Neural cell (in vitro differentiated cells): ENCODE results near the gene GRXCR1. TPM values are rescaled to one million over a fixed set of nuclear protein-coding genes. Genes with fewer than 3 reads are reported as not detected.

Source experiments
- H2AFZ ChIP-seq: fragments of 200-600, 300-800 bp; sonication (generic), shearing (Covaris generic); 2 replicates; pipeline ENCODE4 v1.6.0; 2014; ENCODE audit warnings: low read depth, mild to moderate bottlenecking, antibody characterized with exemption, low read length, moderate library complexity
- H3F3A ChIP-seq: fragments of 200-600 bp; shearing (Covaris generic); 2 replicates; pipeline ENCODE4 v1.6.1; 2016; ENCODE audit warnings: mild to moderate bottlenecking, moderate library complexity, mixed read lengths, antibody characterized with exemption, low read length; ENCODE audit not compliant: insufficient read depth, poor library complexity, severe bottlenecking
- H3K27ac ChIP-seq: fragments of 200-600, 300-800 bp; sonication (generic), shearing (Covaris generic); 2 replicates; pipeline ENCODE4 v1.5.1; 2014; ENCODE audit warnings: mild to moderate bottlenecking, low read length, moderate library complexity
- H3K27me3 ChIP-seq: fragments of 300-800, 200-600 bp; sonication (generic), shearing (Covaris generic); 2 replicates; pipeline ENCODE4 v1.6.0; 2014; ENCODE audit warnings: mild to moderate bottlenecking, low read depth, low read length, moderate library complexity; ENCODE audit not compliant: insufficient read depth
- H3K36me3 ChIP-seq: fragments of 300-800, 200-600 bp; sonication (generic), shearing (Covaris generic); 2 replicates; pipeline ENCODE4 v1.5.1; 2014; ENCODE audit warnings: mild to moderate bottlenecking, antibody characterized with exemption, low read length, moderate library complexity; ENCODE audit not compliant: insufficient read depth
- H3K4me2 ChIP-seq: fragments of 300-800, 200-600 bp; sonication (generic), shearing (Covaris generic); 2 replicates; pipeline ENCODE4 v1.6.0; 2014; ENCODE audit warnings: mild to moderate bottlenecking, low read length
- H3K4me3 ChIP-seq: fragments of 300-800, 200-600 bp; sonication (generic), shearing (Covaris generic); 2 replicates; pipeline ENCODE4 v1.5.1; 2014; ENCODE audit warnings: mild to moderate bottlenecking, low read length, moderate library complexity
- H3K79me2 ChIP-seq: fragments of 200-600 bp; shearing (Covaris generic); replicated peaks from 2 replicates; pipeline ENCODE4 v1.6.0; 2014; ENCODE audit warnings: mild to moderate bottlenecking, low read length, moderate library complexity; ENCODE audit not compliant: insufficient read depth
- H3K9ac ChIP-seq: fragments of 300-800, 200-600 bp; sonication (generic), shearing (Covaris generic); 2 replicates; pipeline ENCODE4 v1.6.1; 2016; ENCODE audit warnings: mild to moderate bottlenecking, low read length, mixed read lengths
- H3K9me2 ChIP-seq: fragments of 200-600 bp; shearing (Covaris generic); 2 replicates; pipeline ENCODE4 v1.6.1; 2016; ENCODE audit warnings: mild to moderate bottlenecking, low read length, mixed read lengths; ENCODE audit not compliant: insufficient read depth
- H3K9me3 ChIP-seq: fragments of 200-600, 300-800 bp; sonication (generic), shearing (Covaris generic); 2 replicates; pipeline ENCODE4 v1.6.1; 2016; ENCODE audit warnings: mild to moderate bottlenecking, mixed run types, low read length, moderate library complexity, mixed read lengths
- H4K20me1 ChIP-seq: fragments of 200-600 bp; shearing (Covaris generic); 2 replicates; pipeline ENCODE4 v1.6.1; 2016; ENCODE audit warnings: mild to moderate bottlenecking, mixed run types; ENCODE audit not compliant: insufficient read depth
- CTCF ChIP-seq: fragments of 450-650 bp; IDR thresholded peaks from 2 replicates; pipeline ENCODE4 v1.5.1; 2014; ENCODE audit warnings: antibody characterized with exemption, mild to moderate bottlenecking, moderate library complexity; ENCODE audit not compliant: poor library complexity, severe bottlenecking
- EP300 ChIP-seq: fragments of 450-650 bp; conservative IDR thresholded peaks from 2 replicates; pipeline ENCODE4 v1.6.1; 2014; ENCODE audit warnings: antibody characterized with exemption, mild to moderate bottlenecking, moderate library complexity; ENCODE audit not compliant: poor library complexity, severe bottlenecking
- EZH2 ChIP-seq: fragments of 200-600, 300-800 bp; shearing (Covaris generic), sonication (generic); IDR thresholded peaks from 2 replicates; pipeline ENCODE4 v1.6.1; 2014; ENCODE audit warnings: antibody characterized with exemption, low read length, borderline replicate concordance, mild to moderate bottlenecking; ENCODE audit not compliant: insufficient read depth, poor library complexity, severe bottlenecking
- MXI1 ChIP-seq: fragments of 450-650 bp; conservative IDR thresholded peaks from 2 replicates; pipeline ENCODE4 v1.6.1; 2014; ENCODE audit warnings: antibody characterized with exemption, mild to moderate bottlenecking; ENCODE audit not compliant: poor library complexity, severe bottlenecking
- POLR2AphosphoS5 ChIP-seq: IDR thresholded peaks from 2 replicates; pipeline ENCODE4 v1.6.1; 2012
- RAD21 ChIP-seq: fragments of 450-650 bp; conservative IDR thresholded peaks from 2 replicates; pipeline ENCODE4 v1.6.1; 2014; ENCODE audit warnings: antibody characterized with exemption, mild to moderate bottlenecking, moderate library complexity
- REST ChIP-seq: IDR thresholded peaks from 2 replicates; pipeline ENCODE4 v1.6.1; 2012; ENCODE audit warnings: borderline replicate concordance
- SMC3 ChIP-seq: fragments of 450-650 bp; conservative IDR thresholded peaks from 2 replicates; pipeline ENCODE4 v1.6.1; 2014; ENCODE audit warnings: antibody characterized with exemption, mild to moderate bottlenecking, moderate library complexity; ENCODE audit not compliant: poor library complexity
- TAF1 ChIP-seq: IDR thresholded peaks from 2 replicates; pipeline ENCODE4 v1.6.1; 2012; ENCODE audit warnings: low read depth
- polyA plus RNA-seq: library from polyadenylated mRNA; depleted of rRNA; stranded (reverse); fragments of >200 nt; gene quantifications from 2 replicates; pipeline ENCODE4 v1.2.3, GENCODE V29; 2014

Gene GRXCR1
- polyA plus RNA-seq, 1 donor from 2014 or later: not detected

- H3F3A ChIP-seq: no peaks in the 10 kb centered on the region
- no peaks in the 10 kb centered on the region for H3K27me3 ChIP-seq
- H3K9me2 ChIP-seq: no peaks in the 10 kb centered on the region
- H3K4me2 ChIP-seq: no peak overlapping the region
- H4K20me1 ChIP-seq: no peaks in the 10 kb centered on the region
- H2AFZ ChIP-seq: no peak overlapping the region
- H3K4me3 ChIP-seq: no peak overlapping the region
- no peaks in the 10 kb centered on the region for H3K79me2 ChIP-seq
- no peaks in the 10 kb centered on the region for H3K9me3 ChIP-seq
- H3K36me3 ChIP-seq: no peaks in the 10 kb centered on the region
- H3K9ac ChIP-seq: no peak overlapping the region
- TF ChIP-seq TAF1: no peak
- no peak for TF ChIP-seq POLR2AphosphoS5
- no peak overlapping the region for H3K27ac ChIP-seq
Observed at GRCh38 chr4:42985976-42986375, 93.5 kb downstream of the GRXCR1 start.

- Histone ChIP-seq H2AFZ (no peak overlapping the region), H3K4me2 (no peak overlapping the region), H4K20me1 (no peaks in the 10 kb centered on the region), H3K4me3 (no peak overlapping the region), H3K79me2 (no peaks in the 10 kb centered on the region), H3K9me3 (no peaks in the 10 kb centered on the region), H3K9ac (no peak overlapping the region), H3K36me3 (no peaks in the 10 kb centered on the region), H3K27ac (no peak overlapping the region), H3K9me2 (no peaks in the 10 kb centered on the region), H3K27me3 (no peaks in the 10 kb centered on the region), H3F3A (no peaks in the 10 kb centered on the region)
- peak; percentile 84 for TF ChIP-seq SMC3
- peak; percentile 88 for TF ChIP-seq RAD21
- peak; percentile 88 for TF ChIP-seq CTCF
- TF ChIP-seq REST: no peak
Observed at GRCh38 chr4:42995343-42995944, 102.9 kb downstream of the GRXCR1 start.

GRCh38 chr4:43008793-43009192, 116.3 kb downstream of the GRXCR1 start:
- Histone ChIP-seq H3F3A (no peaks in the 10 kb centered on the region), H3K27me3 (no peaks in the 10 kb centered on the region), H2AFZ (no peak overlapping the region), H3K36me3 (no peaks in the 10 kb centered on the region), H3K9me3 (peaks cover 7% of the 10 kb centered on the region), H3K4me2 (no peak overlapping the region), H3K27ac (no peak overlapping the region), H3K79me2 (no peaks in the 10 kb centered on the region), H3K9ac (no peak overlapping the region), H3K9me2 (no peaks in the 10 kb centered on the region), H3K4me3 (no peak overlapping the region), H4K20me1 (no peaks in the 10 kb centered on the region)
- TF ChIP-seq EZH2: no peak
- TF ChIP-seq REST: no peak
- TF ChIP-seq CTCF: no peak
- no peak for TF ChIP-seq SMC3
- TF ChIP-seq MXI1: no peak
- TF ChIP-seq POLR2AphosphoS5: no peak
- TF ChIP-seq TAF1: no peak
- TF ChIP-seq RAD21: no peak
- no peak for TF ChIP-seq EP300
